GM12878 (cell line): ENCODE data around the gene ZNF445. TPM values are rescaled to one million over a fixed set of nuclear protein-coding genes. Genes with fewer than 3 reads are reported as not detected.

ENCODE experiments used
- ATAC-seq: fragments of 200-7000 bp; cut with Tn5 transposase; 3 replicates; pipeline ENCODE4 v1.9.1; 2020; ENCODE audit warnings: mild to moderate bottlenecking, moderate library complexity
- BruUV-seq: library from RNA; stranded (reverse); fragments of 400-500 nt; replicated peaks from 2 replicates; lab custom pipeline; 2021; lab: Mats Ljungman, UMichigan
- CTCF ChIA-PET: fragments of 300-600 bp; sonication (Branson Sonifier 250); formaldehyde crosslinking; extraction: SDS; loops from one replicate; lab custom pipeline; 2021; ENCODE audit warnings: inconsistent platforms; lab: Yijun Ruan, JAX
- POLR2A ChIA-PET: fragments of 350-600 bp; formaldehyde crosslinking; extraction: SDS; loops from one replicate; lab custom pipeline; 2021; ENCODE audit warnings: inconsistent platforms; lab: Charles Lee
- RAD21 ChIA-PET: fragments of 300-600 bp; sonication (Branson Sonifier 250); formaldehyde crosslinking; loops from one replicate; lab custom pipeline; 2023; ENCODE audit warnings: antibody characterized with exemption; ENCODE audit not compliant: unreplicated experiment; lab: Charles Lee
- SMC1A ChIA-PET: fragments of 300-600 bp; sonication (Branson Sonifier 250); formaldehyde crosslinking; loops from one replicate; lab custom pipeline; 2023; ENCODE audit not compliant: unreplicated experiment, uncharacterized antibody; lab: Charles Lee
- DNase-seq: peaks from one replicate; pipeline ENCODE4 v3.0.0-alpha.2; 2011; ENCODE audit warnings: low read depth, low spot score
- FAIRE-seq: peaks from 3 replicates; lab custom pipeline; 2011; peaks lifted over from hg19 to GRCh38; lab: Jason Lieb, UNC
- H2AFZ ChIP-seq: 2 replicates; pipeline ENCODE4 v1.6.0; 2011; ENCODE audit warnings: low read depth, low read length, control low read depth; ENCODE audit not compliant: control insufficient read depth
- H3K27ac ChIP-seq: 2 replicates; pipeline ENCODE4 v1.5.1; 2011; ENCODE audit warnings: control low read depth; ENCODE audit not compliant: control insufficient read depth, insufficient read depth
- H3K27me3 ChIP-seq, 2 experiments: replicated peaks in 1 of 2; 2 replicates each; pipeline versions ENCODE4 v1.6.0 to v1.6.1; 2011; ENCODE audit warnings: low read length in 1 of 2; ENCODE audit not compliant: control insufficient read depth in 2 of 2, insufficient read depth in 2 of 2
- H3K36me3 ChIP-seq, 2 experiments: 2 replicates each; pipeline ENCODE4 v1.5.1; 2011; ENCODE audit warnings: low read length in 1 of 2; ENCODE audit not compliant: control insufficient read depth in 2 of 2, insufficient read depth in 2 of 2
- H3K4me1 ChIP-seq: 2 replicates; pipeline ENCODE4 v1.6.1; 2011; ENCODE audit warnings: mild to moderate bottlenecking, low read length, moderate library complexity, mixed read lengths; ENCODE audit not compliant: control insufficient read depth, insufficient read depth
- H3K4me2 ChIP-seq: 2 replicates; pipeline ENCODE4 v1.6.0; 2011; ENCODE audit warnings: control low read depth; ENCODE audit not compliant: control insufficient read depth, insufficient read depth
- H3K4me3 ChIP-seq: fragments of 200-600 bp; sonication (generic); 2 replicates; pipeline ENCODE4 v1.5.1; 2016
- H3K79me2 ChIP-seq: 2 replicates; pipeline ENCODE4 v1.6.0; 2011; ENCODE audit warnings: low read length; ENCODE audit not compliant: control insufficient read depth, insufficient read depth
- H3K9ac ChIP-seq: 2 replicates; pipeline ENCODE4 v1.8.0; 2011; ENCODE audit warnings: low read length, control low read depth, mixed read lengths; ENCODE audit not compliant: control insufficient read depth, insufficient read depth
- H3K9me3 ChIP-seq: replicated peaks from 3 replicates; pipeline ENCODE4 v1.5.1; 2011; ENCODE audit warnings: mild to moderate bottlenecking, low read length; ENCODE audit not compliant: control insufficient read depth, insufficient read depth
- H4K20me1 ChIP-seq: 2 replicates; pipeline ENCODE4 v1.6.0; 2011; ENCODE audit not compliant: control insufficient read depth, insufficient read depth
- CEBPB ChIP-seq, 2 experiments: fragments of 150-350 bp in 1 of 2; IDR thresholded peaks; 2 replicates each; pipeline ENCODE4 v1.6.1; 2012 to 2014; ENCODE audit warnings: low read depth in 2 of 2, low read length in 2 of 2, borderline replicate concordance in 1 of 2, inconsistent platforms in 1 of 2
- ELK1 ChIP-seq: IDR thresholded peaks from 2 replicates; pipeline ENCODE4 v1.6.1; 2012; ENCODE audit warnings: low read depth, low read length, improper control_type of control experiment
- EZH2 ChIP-seq: IDR thresholded peaks from 2 replicates; pipeline ENCODE4 v1.6.1; 2012; ENCODE audit warnings: low read depth, mild to moderate bottlenecking, control low read depth, inconsistent platforms, low read length, borderline replicate concordance; ENCODE audit not compliant: control insufficient read depth
- FOXM1 ChIP-seq: IDR thresholded peaks from 2 replicates; pipeline ENCODE4 v1.6.1; 2012; ENCODE audit warnings: low read depth, mild to moderate bottlenecking, inconsistent platforms, low read length, moderate library complexity
- GATAD2B ChIP-seq: fragments of 450-650 bp; conservative IDR thresholded peaks from 2 replicates; pipeline ENCODE4 v1.6.1; 2017; ENCODE audit warnings: low read depth, mild to moderate bottlenecking, moderate library complexity
- HDAC2 ChIP-seq: fragments of 200-600 bp; sonication (generic); IDR thresholded peaks from 2 replicates; pipeline ENCODE4 v1.6.1; 2017
- HDGF ChIP-seq: fragments of 450-650 bp; IDR thresholded peaks from 2 replicates; pipeline ENCODE4 v1.6.1; 2016; ENCODE audit warnings: antibody characterized with exemption
- MEF2B ChIP-seq: fragments of 450-650 bp; IDR thresholded peaks from 2 replicates; pipeline ENCODE4 v1.6.1; 2018; ENCODE audit warnings: mild to moderate bottlenecking, moderate library complexity; ENCODE audit not compliant: partially characterized antibody, poor library complexity, severe bottlenecking
- MYB ChIP-seq: fragments of 150-350 bp; IDR thresholded peaks from 2 replicates; pipeline ENCODE4 v1.6.1; 2014; ENCODE audit warnings: mild to moderate bottlenecking, low read depth, low read length, borderline replicate concordance
- NFYA ChIP-seq: IDR thresholded peaks from 2 replicates; pipeline ENCODE4 v1.6.1; 2011; ENCODE audit warnings: low read depth, mild to moderate bottlenecking, low read length, improper control_type of control experiment, borderline replicate concordance
- NR2F1 ChIP-seq: fragments of 450-650 bp; conservative IDR thresholded peaks from 2 replicates; pipeline ENCODE4 v1.6.1; 2017; ENCODE audit warnings: mild to moderate bottlenecking
- PML ChIP-seq: IDR thresholded peaks from 2 replicates; pipeline ENCODE4 v1.6.1; 2012; ENCODE audit warnings: low read length, inconsistent platforms
- RFX5 ChIP-seq: IDR thresholded peaks from 2 replicates; pipeline ENCODE4 v1.6.1; 2011; ENCODE audit warnings: low read depth, low read length, improper control_type of control experiment
- SMAD5 ChIP-seq: IDR thresholded peaks from 2 replicates; pipeline ENCODE4 v1.6.1; 2016; ENCODE audit warnings: antibody characterized with exemption, low read depth
- SMARCA5 ChIP-seq: fragments of 450-650 bp; IDR thresholded peaks from 2 replicates; pipeline ENCODE4 v1.6.1; 2017; ENCODE audit warnings: mild to moderate bottlenecking
- SUZ12 ChIP-seq: fragments of 200-600 bp; sonication (generic); IDR thresholded peaks from one replicate; pipeline ENCODE4 v1.6.1; 2018; ENCODE audit warnings: antibody characterized with exemption, mild to moderate bottlenecking; ENCODE audit not compliant: unreplicated experiment
- ZNF622 ChIP-seq: fragments of 450-650 bp; IDR thresholded peaks from 2 replicates; pipeline ENCODE4 v1.6.1; 2017; ENCODE audit warnings: mild to moderate bottlenecking, inconsistent platforms
- WGBS: methylation state at CpG from one replicate; pipeline ENCODE4 v1.1.6; 2016; ENCODE audit warnings: low lambda C conversion rate; ENCODE audit not compliant: insufficient replicate concordance, insufficient coverage; ENCODE audit errors: missing lambda C conversion rate; 5-methylcytosine and 5-hydroxymethylcytosine counted together
- in situ Hi-C: fragments of 300-500 bp; cut with MboI; formaldehyde crosslinking; loops from 9 replicates; pipeline ENCODE4 v1.14.3; 2018; ENCODE audit warnings: mixed read lengths
- intact Hi-C: fragments of 100-400 bp; cut with micrococcal nuclease; formaldehyde crosslinking; loops from one replicate; pipeline ENCODE4 v1.14.2; 2022; ENCODE audit not compliant: unreplicated experiment
- polyA plus RNA-seq, 11 experiments: library from polyadenylated mRNA; depleted of rRNA in 4 of 11; unstranded in 6 of 11; stranded (reverse) in 5 of 11; fragments of >200 nt; fragmentation: Nextera tagmentation in 4 of 11; fragmentation: Illumina TruSeq in 1 of 11; extraction: Ambion mirVana in 4 of 11; extraction: Trizol in 1 of 11; gene quantifications; 1 replicate in 1 of 11; 2 replicates in 10 of 11; pipeline versions ENCODE4 v1.2.1 to v1.2.3, GENCODE V29; 2011 to 2016; ENCODE audit warnings: inconsistent platforms in 2 of 11, missing spikeins in 2 of 11, low read depth in 1 of 11
- total RNA-seq, 4 experiments: library from RNA; depleted of rRNA in 3 of 4; stranded (reverse); fragments of >200 nt in 3 of 4; fragmentation: Illumina TruSeq in 1 of 4; extraction: Trizol in 1 of 4; gene quantifications; 2 replicates each; pipeline versions ENCODE4 v1.2.1 to v1.2.3, GENCODE V29; 2013 to 2021

ZNF445 gene
- total and polyA plus RNA-seq, 10 of the 15 experiments (the other 5 are each of a cell fraction or from before 2014, with no cell fraction given): 0.80 to 14.4 (median 5.6) TPM

- SMC1A ChIA-PET: no interaction called here
- no TSS peak for BruUV-seq
- no peak overlapping the region for H3K4me3 ChIP-seq
- H4K20me1 ChIP-seq: no peaks in the 10 kb centered on the region
- H3K9me3 ChIP-seq: no peaks in the 10 kb centered on the region
- in situ Hi-C loops (no loop called here), intact Hi-C loops (no loop called here)
- CTCF ChIA-PET: no interaction called here
- H3K9ac ChIP-seq: no peak overlapping the region
- WGBS: 66% methylated on average over 11 of the region's 11 CpGs
- no peak overlapping the region for H3K4me2 ChIP-seq
- H3K27ac ChIP-seq: no peak overlapping the region
- no peaks in the 10 kb centered on the region for H3K36me3 ChIP-seq
- H3K27me3 ChIP-seq: no peaks in the 10 kb centered on the region
- POLR2A ChIA-PET: no interaction called here
- TF ChIP-seq FOXM1: no peak
- no peak for TF ChIP-seq EZH2
- no peak for TF ChIP-seq PML
- no peak for TF ChIP-seq HDGF
- TF ChIP-seq HDAC2: no peak
- TF ChIP-seq GATAD2B: no peak
- TF ChIP-seq CEBPB (IDR thresholded peaks at IDR 0.05; ENCODE audit: borderline replicate concordance in 1 of 2, low read depth in 2 of 2, low read length in 2 of 2): no peak
- no peak for TF ChIP-seq SMAD5
- no peak for TF ChIP-seq NFYA
- TF ChIP-seq MEF2B: no peak
- TF ChIP-seq SMARCA5: no peak
- TF ChIP-seq NR2F1: no peak
- TF ChIP-seq RFX5: no peak
- TF ChIP-seq ZNF622: no peak
- no peak for TF ChIP-seq MYB
- no peak for TF ChIP-seq SUZ12
- no peak for TF ChIP-seq ELK1
- H2AFZ ChIP-seq: no peak overlapping the region
- FAIRE-seq: no peak
- RAD21 ChIA-PET: no interaction called here
- no peak for DNase-seq
- H3K4me1 ChIP-seq: no peaks in the 10 kb centered on the region
- no peak for ATAC-seq
- H3K79me2 ChIP-seq: no peaks in the 10 kb centered on the region
These were observed 62.0 kb downstream of the ZNF445 start for GRCh38 chr3:44415421-44415820.
